Neuronal stem cell (in vitro differentiated cells): Measurements from ENCODE around the gene DCDC2C.
"Not testable (repeated sequence)": the region's sequence is repeated elsewhere in the genome, so short reads cannot be mapped to it uniquely, and the experiment has no call there.

Source experiments
- DNase-seq: peaks from one replicate; pipeline ENCODE4 v3.0.0-alpha.2; 2013; ENCODE audit warnings: low spot score
- H2AFZ ChIP-seq: one replicate; pipeline ENCODE4 v1.6.1; 2013; ENCODE audit warnings: mild to moderate bottlenecking, low read length, inconsistent platforms
- H2AK5ac ChIP-seq: 2 replicates; pipeline ENCODE4 v1.6.1; 2013; ENCODE audit warnings: low read depth, mild to moderate bottlenecking, inconsistent platforms, low read length, moderate library complexity, mixed read lengths
- H2BK120ac ChIP-seq: 2 replicates; pipeline ENCODE4 v1.6.1; 2013; ENCODE audit warnings: low read depth, mild to moderate bottlenecking, inconsistent platforms, low read length, moderate library complexity, mixed read lengths
- H2BK12ac ChIP-seq: one replicate; pipeline ENCODE4 v1.6.1; 2013; ENCODE audit warnings: low read length, inconsistent platforms
- H2BK15ac ChIP-seq: 2 replicates; pipeline ENCODE4 v1.6.1; 2013; ENCODE audit warnings: mild to moderate bottlenecking, low read length, inconsistent platforms, mixed read lengths
- H2BK5ac ChIP-seq: one replicate; pipeline ENCODE4 v1.6.1; 2013; ENCODE audit warnings: inconsistent platforms, mild to moderate bottlenecking, low read length, moderate library complexity
- H3K14ac ChIP-seq: one replicate; pipeline ENCODE4 v1.6.1; 2013; ENCODE audit warnings: low read length, inconsistent platforms
- H3K18ac ChIP-seq: 2 replicates; pipeline ENCODE4 v1.6.1; 2013; ENCODE audit warnings: low read length, inconsistent platforms
- H3K23ac ChIP-seq: 2 replicates; pipeline ENCODE4 v1.6.1; 2013; ENCODE audit warnings: low read depth, mild to moderate bottlenecking, mixed read lengths, low read length, inconsistent platforms; ENCODE audit not compliant: poor library complexity
- H3K27ac ChIP-seq: replicated peaks from 3 replicates; pipeline ENCODE4 v1.5.1; 2013; ENCODE audit warnings: low read length, inconsistent platforms
- H3K27me3 ChIP-seq, 3 experiments: 2 replicates each; pipeline ENCODE4 v1.6.1; 2013; ENCODE audit warnings: low read length in 3 of 3, mild to moderate bottlenecking in 2 of 3, inconsistent platforms in 1 of 3, low read depth in 1 of 3, mixed read lengths in 1 of 3, moderate library complexity in 1 of 3; ENCODE audit not compliant: control insufficient read depth in 3 of 3, insufficient read depth in 3 of 3
- H3K36me3 ChIP-seq, 2 donors: replicated peaks in 1 of 2; 2 replicates each; pipeline ENCODE4 v1.6.1; 2013; ENCODE audit warnings: low read length in 2 of 2; ENCODE audit not compliant: control insufficient read depth in 2 of 2, insufficient read depth in 2 of 2
- H3K4ac ChIP-seq: 2 replicates; pipeline ENCODE4 v1.6.1; 2013; ENCODE audit warnings: inconsistent platforms, mild to moderate bottlenecking, low read length, moderate library complexity
- H3K4me1 ChIP-seq, 2 donors: 1 replicate in 1 of 2; 2 replicates in 1 of 2; pipeline ENCODE4 v1.6.1; 2013; ENCODE audit warnings: low read length in 2 of 2, low read depth in 1 of 2; ENCODE audit not compliant: control insufficient read depth in 2 of 2, insufficient read depth in 1 of 2
- H3K4me2 ChIP-seq: one replicate; pipeline ENCODE4 v1.6.1; 2013; ENCODE audit warnings: mild to moderate bottlenecking, low read length, inconsistent platforms; ENCODE audit not compliant: insufficient read depth, poor library complexity, severe bottlenecking
- H3K4me3 ChIP-seq, 2 donors: 2 replicates each; pipeline ENCODE4 v1.5.1; 2013; ENCODE audit warnings: low read length in 2 of 2, mild to moderate bottlenecking in 2 of 2, inconsistent platforms in 1 of 2, moderate library complexity in 1 of 2
- H3K79me1 ChIP-seq: one replicate; pipeline ENCODE4 v1.6.1; 2013; ENCODE audit warnings: low read depth, mild to moderate bottlenecking, inconsistent platforms, low read length, moderate library complexity
- H3K9ac ChIP-seq: one replicate; pipeline ENCODE4 v1.6.1; 2013; ENCODE audit warnings: mild to moderate bottlenecking, low read depth, low read length, inconsistent platforms; ENCODE audit not compliant: poor library complexity
- H3K9me3 ChIP-seq, 2 donors: replicated peaks in 1 of 2; 2 replicates each; pipeline versions ENCODE3 to v1.6.1; 2013; ENCODE audit warnings: low read length in 2 of 2, mild to moderate bottlenecking in 2 of 2, inconsistent platforms in 1 of 2, low read depth in 1 of 2, mixed read lengths in 1 of 2, moderate library complexity in 1 of 2; ENCODE audit not compliant: control insufficient read depth in 2 of 2, insufficient read depth in 1 of 2
- H4K8ac ChIP-seq: one replicate; pipeline ENCODE4 v1.6.1; 2013; ENCODE audit warnings: low read depth, mild to moderate bottlenecking, inconsistent platforms, low read length, moderate library complexity
- H4K91ac ChIP-seq: one replicate; pipeline ENCODE4 v1.6.1; 2013; ENCODE audit warnings: low read length, low read depth, mild to moderate bottlenecking, inconsistent platforms; ENCODE audit not compliant: poor library complexity
- WGBS, 2 donors: extraction: QIAGEN DNeasy Blood & Tissue Kit; methylation state at CpG; one replicate each; pipeline ENCODE4 v1.1.7; 2013; ENCODE audit warnings: missing lambda C conversion rate in 2 of 2, mixed read lengths in 1 of 2; ENCODE audit not compliant: insufficient read length in 2 of 2, insufficient replicate concordance in 1 of 2; ENCODE audit errors: extremely low coverage in 2 of 2; 5-methylcytosine and 5-hydroxymethylcytosine counted together

DCDC2C gene

GRCh38 chr2:3814706-3815245 lies 111.4 kb downstream of the DCDC2C start:
- Histone ChIP-seq H3K79me1 (no peaks in the 10 kb centered on the region), H2BK15ac (peak overlapping the region; percentile 54), H3K4me3 (no peak overlapping the region), H3K18ac (peak overlapping the region; percentile 76), H3K9me3 (no peaks in the 10 kb centered on the region), H3K4me1 (peaks cover 0 to 6% of the 10 kb centered on the region in 2 donors), H3K14ac (peak overlapping the region; percentile 76), H3K4ac (peak overlapping the region; percentile 8), H3K27ac (no peak overlapping the region), H4K91ac (peak overlapping the region; percentile 99), H3K4me2 (no peak overlapping the region), H3K36me3 (no peaks in the 10 kb centered on the region), H2BK120ac (no peak overlapping the region), H3K27me3 (no peaks in the 10 kb centered on the region), H4K8ac (no peak overlapping the region), H2AK5ac (peak overlapping the region; percentile 61), H3K9ac (peak overlapping the region; percentile 12), H2BK12ac (no peak overlapping the region), H2AFZ (no peak overlapping the region), H2BK5ac (no peak overlapping the region), H3K23ac (no peak overlapping the region)
- WGBS, 2 donors = no CpG with 5 or more reads among the region's 7 CpGs
- DNase-seq = no peak

- H3K23ac ChIP-seq = not testable (repeated sequence)
- no CpG with 5 or more reads among the region's 2 CpGs for WGBS, 2 donors
Measured at GRCh38 chr2:3817144-3817543, 113.8 kb downstream of the DCDC2C start.

GRCh38 chr2:3823748-3824147 lies 120.4 kb downstream of the DCDC2C start:
- no peak for DNase-seq
- Histone ChIP-seq H3K4ac (no peak overlapping the region), H3K79me1 (no peaks in the 10 kb centered on the region), H3K4me1 (no peaks in the 10 kb centered on the region), H2BK15ac (no peak overlapping the region), H3K9me3 (peaks cover 0 to 2% of the 10 kb centered on the region in 2 donors), H3K23ac (no peak overlapping the region), H3K27ac (no peak overlapping the region), H3K27me3 (no peaks in the 10 kb centered on the region), H2BK12ac (no peak overlapping the region), H3K36me3 (no peaks in the 10 kb centered on the region), H2AK5ac (no peak overlapping the region), H3K9ac (no peak overlapping the region), H4K91ac (no peak overlapping the region), H4K8ac (no peak overlapping the region), H3K14ac (no peak overlapping the region), H2AFZ (no peak overlapping the region), H2BK5ac (no peak overlapping the region), H3K18ac (no peak overlapping the region), H3K4me3 (no peak overlapping the region), H2BK120ac (no peak overlapping the region), H3K4me2 (no peak overlapping the region)
- no CpG with 5 or more reads among the region's 1 CpG for WGBS, 2 donors

More at GRCh38 chr2:3817144-3817543, 113.8 kb downstream of the DCDC2C start:
- H3K4me3 ChIP-seq, H3K4me2 ChIP-seq, H2BK5ac ChIP-seq, H3K14ac ChIP-seq, H2BK120ac ChIP-seq, H2AFZ ChIP-seq, H3K18ac ChIP-seq, H3K27me3 ChIP-seq, H3K79me1 ChIP-seq, H4K8ac ChIP-seq, H2BK12ac ChIP-seq, DNase-seq, H2BK15ac ChIP-seq, H3K9me3 ChIP-seq, H4K91ac ChIP-seq, H3K27ac ChIP-seq, H3K4ac ChIP-seq, H2AK5ac ChIP-seq, H3K4me1 ChIP-seq, H3K9ac ChIP-seq, H3K36me3 ChIP-seq: not testable (repeated sequence)

GRCh38 chr2:3827673-3828575 lies 124.5 kb downstream of the DCDC2C start:
- H3K9ac ChIP-seq = no peak overlapping the region
- no peak overlapping the region for H4K91ac ChIP-seq
- H2BK5ac ChIP-seq = no peak overlapping the region
- peaks cover 0 to 2% of the 10 kb centered on the region in 2 donors for H3K4me1 ChIP-seq
- no peak overlapping the region for H3K14ac ChIP-seq
- H3K27me3 ChIP-seq = no peaks in the 10 kb centered on the region
- no peak overlapping the region for H2BK12ac ChIP-seq
- H2AFZ ChIP-seq = no peak overlapping the region
- no peak overlapping the region for H3K4me2 ChIP-seq
- no peak overlapping the region for H4K8ac ChIP-seq
- WGBS, 2 donors = no CpG with 5 or more reads among the region's 6 CpGs
- no peak for DNase-seq
- H3K27ac ChIP-seq = no peak overlapping the region
- H3K4ac ChIP-seq = no peak overlapping the region
- H3K36me3 ChIP-seq = no peaks in the 10 kb centered on the region
- H3K9me3 ChIP-seq = peaks cover 0 to 4% of the 10 kb centered on the region in 2 donors
- no peak overlapping the region for H2BK120ac ChIP-seq
- no peak overlapping the region for H2BK15ac ChIP-seq
- H2AK5ac ChIP-seq = no peak overlapping the region
- no peaks in the 10 kb centered on the region for H3K79me1 ChIP-seq
- no peak overlapping the region for H3K23ac ChIP-seq
- no peak overlapping the region for H3K18ac ChIP-seq
- no peak overlapping the region for H3K4me3 ChIP-seq
